NB4 (cell line): Measurements from ENCODE around the gene PPIL1.

Experiments
- POLR2A ChIP-seq: IDR thresholded peaks from 2 replicates; pipeline ENCODE4 v1.6.1; 2011; ENCODE audit warnings: mild to moderate bottlenecking; ENCODE audit not compliant: insufficient read length; ENCODE audit errors: extremely low read depth
- TF ChIP-seq, protein P1 (sequence below): IDR thresholded peaks from one replicate; pipeline ENCODE4 v1.5.1; 2012; ENCODE audit warnings: low read depth, low read length
- TF ChIP-seq, protein P2 (sequence below): IDR thresholded peaks from 2 replicates; pipeline ENCODE4 v1.6.1; 2011; ENCODE audit warnings: low read depth, low read length

DNA sequence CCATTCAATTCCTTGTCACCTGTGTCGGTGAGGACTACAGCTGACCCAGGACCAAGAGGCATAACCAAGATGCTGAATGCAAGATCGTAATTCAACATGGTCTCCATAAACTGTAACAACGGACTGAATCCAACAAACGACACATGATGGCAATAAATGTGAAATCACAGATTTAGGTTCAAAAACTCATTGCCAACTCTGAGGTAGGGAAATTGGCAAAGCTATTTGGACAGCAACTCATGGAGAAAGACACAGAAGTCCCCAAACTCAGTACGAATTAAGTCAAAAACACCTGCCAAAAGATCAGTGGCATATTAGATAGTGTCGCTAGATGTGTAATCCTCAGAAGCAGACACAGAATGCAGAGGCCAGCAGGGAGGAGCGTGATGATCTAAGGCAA lies 60.4 kb downstream of the PPIL1 start:
- TF ChIP-seq, protein P1, sequence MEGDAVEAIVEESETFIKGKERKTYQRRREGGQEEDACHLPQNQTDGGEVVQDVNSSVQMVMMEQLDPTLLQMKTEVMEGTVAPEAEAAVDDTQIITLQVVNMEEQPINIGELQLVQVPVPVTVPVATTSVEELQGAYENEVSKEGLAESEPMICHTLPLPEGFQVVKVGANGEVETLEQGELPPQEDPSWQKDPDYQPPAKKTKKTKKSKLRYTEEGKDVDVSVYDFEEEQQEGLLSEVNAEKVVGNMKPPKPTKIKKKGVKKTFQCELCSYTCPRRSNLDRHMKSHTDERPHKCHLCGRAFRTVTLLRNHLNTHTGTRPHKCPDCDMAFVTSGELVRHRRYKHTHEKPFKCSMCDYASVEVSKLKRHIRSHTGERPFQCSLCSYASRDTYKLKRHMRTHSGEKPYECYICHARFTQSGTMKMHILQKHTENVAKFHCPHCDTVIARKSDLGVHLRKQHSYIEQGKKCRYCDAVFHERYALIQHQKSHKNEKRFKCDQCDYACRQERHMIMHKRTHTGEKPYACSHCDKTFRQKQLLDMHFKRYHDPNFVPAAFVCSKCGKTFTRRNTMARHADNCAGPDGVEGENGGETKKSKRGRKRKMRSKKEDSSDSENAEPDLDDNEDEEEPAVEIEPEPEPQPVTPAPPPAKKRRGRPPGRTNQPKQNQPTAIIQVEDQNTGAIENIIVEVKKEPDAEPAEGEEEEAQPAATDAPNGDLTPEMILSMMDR = no peak
- TF ChIP-seq POLR2A = no peak
- TF ChIP-seq, protein P2, sequence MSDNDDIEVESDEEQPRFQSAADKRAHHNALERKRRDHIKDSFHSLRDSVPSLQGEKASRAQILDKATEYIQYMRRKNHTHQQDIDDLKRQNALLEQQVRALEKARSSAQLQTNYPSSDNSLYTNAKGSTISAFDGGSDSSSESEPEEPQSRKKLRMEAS = no peak
